A673 (cell line): ENCODE data around the gene SLCO1A2.

ENCODE experiments used
- CTCF ChIP-seq: fragments of 300-800, 200-600 bp; sonication (generic); conservative IDR thresholded peaks from 2 replicates; pipeline ENCODE4 v1.5.1; 2017; ENCODE audit warnings: low read depth, mild to moderate bottlenecking, antibody characterized with exemption, low read length, moderate library complexity, mixed read lengths
- EZH2 ChIP-seq: fragments of 200-600 bp; sonication (generic); IDR thresholded peaks from 2 replicates; pipeline ENCODE4 v1.6.1; 2017; ENCODE audit warnings: borderline replicate concordance, low read depth, mild to moderate bottlenecking, mixed read lengths, antibody characterized with exemption, low read length; ENCODE audit not compliant: poor library complexity, severe bottlenecking

GRCh38 chr12:21264232-21264631 is 70.5 kb downstream of the SLCO1A2 start:
- TF ChIP-seq CTCF: no peak
- no peak for TF ChIP-seq EZH2
